ENCODE data around the gene CDCA4.
"Not testable (repeated sequence)": the region's sequence is repeated elsewhere in the genome, so short reads cannot be mapped to it uniquely, and the experiment has no call there.

- not testable (repeated sequence) for TF ChIP-seq CTCF (IDR thresholded peaks at IDR 0.05 in 2 of 3, conservative IDR thresholded peaks at IDR 0.05 in 1 of 3; ENCODE audit: control insufficient read depth in 2 of 3, extremely low read depth in 1 of 3, insufficient read depth in 1 of 3, low read depth in 3 of 3, low read length in 3 of 3); POLR2AphosphoS5 (IDR thresholded peaks at IDR 0.05; ENCODE audit: low read length); USF2 (IDR thresholded peaks at IDR 0.05; ENCODE audit: borderline replicate concordance, low read depth, low read length); SMAD1 (IDR thresholded peaks at IDR 0.05; ENCODE audit: low read depth, partially characterized antibody); CBX5 (IDR thresholded peaks at IDR 0.05; ENCODE audit: low read depth); E2F4 (IDR thresholded peaks at IDR 0.05; ENCODE audit: low read depth, low read length); EGR1 (IDR thresholded peaks at IDR 0.05; ENCODE audit: borderline replicate concordance in 1 of 2, low read depth in 2 of 2, low read length in 2 of 2)
These were observed 11.6 kb upstream of the CDCA4 start for GRCh38 chr14:105032451-105032901.

Measured in GM12878 (cell line).